Measurements from ENCODE around the gene NTPCR. TPM values are rescaled to one million over a fixed set of nuclear protein-coding genes. Genes with fewer than 3 reads are reported as not detected.

The NTPCR gene
- total RNA-seq, 1 donor from 2014 or later, result 47.0 TPM

DNA sequence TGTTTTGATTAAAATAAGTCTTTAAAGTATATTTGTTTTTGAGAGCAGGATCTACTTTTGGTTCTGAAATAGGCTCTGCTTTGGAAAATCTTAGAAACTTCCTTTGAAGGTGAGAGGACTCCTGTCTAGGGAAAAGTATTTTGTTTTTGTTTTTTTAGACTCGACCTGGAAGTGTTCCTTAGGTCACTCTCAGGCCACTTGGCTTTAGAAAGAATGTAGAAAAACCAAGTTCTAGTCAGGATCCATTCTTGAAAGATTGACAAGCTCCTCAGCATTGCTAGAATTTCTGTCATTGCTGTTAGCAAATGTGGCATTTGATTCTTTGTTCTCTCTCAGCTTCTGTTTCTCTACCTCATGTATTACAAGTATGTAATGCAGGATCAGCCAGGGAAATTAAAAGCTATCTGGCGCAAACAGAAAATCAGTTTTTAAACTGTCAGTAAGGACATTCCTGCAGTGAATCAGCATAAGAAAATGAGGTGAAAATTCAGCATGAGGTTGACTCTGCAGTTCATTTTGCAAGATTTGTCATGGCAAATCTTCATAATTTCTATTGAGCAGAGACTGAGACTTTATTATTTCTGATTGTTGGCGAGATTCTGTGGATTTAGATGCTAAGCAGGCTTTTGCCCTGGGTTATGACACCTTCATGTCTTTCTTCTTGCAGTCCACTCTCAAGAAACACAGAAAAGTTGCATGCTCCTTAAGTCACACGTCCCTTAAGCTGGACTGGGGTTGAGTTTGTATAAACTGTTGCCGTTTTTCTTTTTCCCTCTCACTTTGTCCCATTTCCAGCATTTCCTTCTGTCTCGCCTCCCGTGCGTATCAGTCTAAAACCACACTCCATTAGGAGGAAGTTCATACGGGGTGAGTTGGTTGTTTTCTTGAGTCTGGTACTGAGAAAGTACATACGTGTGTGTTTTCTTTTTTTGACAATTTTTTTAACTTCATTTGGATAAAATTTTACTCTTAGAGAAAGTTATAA is 12.6 kb downstream of the NTPCR start:
- DNase-seq (ENCODE audit: low read depth), result peak; percentile 58

GRCh38 chr1:232964601-232965000 is 14.2 kb downstream of the NTPCR start:
- no peak for DNase-seq (ENCODE audit: low read depth)

GRCh38 chr1:232965124-232965911 is 14.9 kb downstream of the NTPCR start:
- no peak for DNase-seq (ENCODE audit: low read depth)

- DNase-seq (ENCODE audit: low read depth), result no peak
These were observed 15.5 kb downstream of the NTPCR start for GRCh38 chr1:232965912-232966217.

- DNase-seq (ENCODE audit: low read depth), result no peak
These were observed 16.3 kb downstream of the NTPCR start for GRCh38 chr1:232966663-232967062.

DNA sequence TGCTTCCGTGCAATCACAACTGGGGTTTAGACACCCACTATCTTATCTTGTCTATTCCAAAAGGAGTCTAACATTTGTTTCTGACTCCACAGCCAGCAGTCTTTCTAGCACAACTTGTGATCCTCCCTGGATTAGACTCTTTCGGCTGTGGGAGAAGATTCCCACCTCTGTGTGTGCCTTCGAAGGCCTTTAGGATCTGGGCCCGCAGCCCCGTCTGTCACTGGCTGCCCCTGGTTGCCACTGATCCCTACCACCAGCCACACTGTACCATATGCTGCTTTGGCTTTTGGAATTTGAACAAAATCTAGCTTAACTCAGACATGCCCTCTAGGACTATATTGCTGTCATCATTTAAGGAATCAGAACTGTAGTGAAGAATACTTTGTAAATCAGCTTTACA is 18.0 kb downstream of the NTPCR start:
- DNase-seq (ENCODE audit: low read depth), result no peak

GRCh38 chr1:232968965-232969364 is 18.6 kb downstream of the NTPCR start:
- DNase-seq (ENCODE audit: low read depth), result no peak

DNA sequence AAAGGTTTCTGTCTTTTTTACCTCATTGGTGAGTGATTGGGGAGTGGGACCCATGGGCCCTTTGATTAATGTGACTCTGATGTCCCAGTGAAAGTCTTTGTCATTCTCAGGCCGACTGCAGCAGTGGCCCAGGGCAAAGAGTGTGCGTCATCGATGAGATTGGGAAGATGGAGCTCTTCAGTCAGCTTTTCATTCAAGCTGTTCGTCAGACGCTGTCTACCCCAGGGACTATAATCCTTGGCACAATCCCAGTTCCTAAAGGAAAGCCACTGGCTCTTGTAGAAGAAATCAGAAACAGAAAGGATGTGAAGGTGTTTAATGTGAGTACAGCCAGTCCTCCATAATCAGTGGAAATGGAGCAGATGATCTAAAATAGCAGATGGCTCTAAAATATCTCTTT is 19.4 kb downstream of the NTPCR start:
- no peak for DNase-seq (ENCODE audit: low read depth)

- no peak for DNase-seq (ENCODE audit: low read depth)
These were observed 20.1 kb downstream of the NTPCR start for GRCh38 chr1:232970508-232970907.

DNA sequence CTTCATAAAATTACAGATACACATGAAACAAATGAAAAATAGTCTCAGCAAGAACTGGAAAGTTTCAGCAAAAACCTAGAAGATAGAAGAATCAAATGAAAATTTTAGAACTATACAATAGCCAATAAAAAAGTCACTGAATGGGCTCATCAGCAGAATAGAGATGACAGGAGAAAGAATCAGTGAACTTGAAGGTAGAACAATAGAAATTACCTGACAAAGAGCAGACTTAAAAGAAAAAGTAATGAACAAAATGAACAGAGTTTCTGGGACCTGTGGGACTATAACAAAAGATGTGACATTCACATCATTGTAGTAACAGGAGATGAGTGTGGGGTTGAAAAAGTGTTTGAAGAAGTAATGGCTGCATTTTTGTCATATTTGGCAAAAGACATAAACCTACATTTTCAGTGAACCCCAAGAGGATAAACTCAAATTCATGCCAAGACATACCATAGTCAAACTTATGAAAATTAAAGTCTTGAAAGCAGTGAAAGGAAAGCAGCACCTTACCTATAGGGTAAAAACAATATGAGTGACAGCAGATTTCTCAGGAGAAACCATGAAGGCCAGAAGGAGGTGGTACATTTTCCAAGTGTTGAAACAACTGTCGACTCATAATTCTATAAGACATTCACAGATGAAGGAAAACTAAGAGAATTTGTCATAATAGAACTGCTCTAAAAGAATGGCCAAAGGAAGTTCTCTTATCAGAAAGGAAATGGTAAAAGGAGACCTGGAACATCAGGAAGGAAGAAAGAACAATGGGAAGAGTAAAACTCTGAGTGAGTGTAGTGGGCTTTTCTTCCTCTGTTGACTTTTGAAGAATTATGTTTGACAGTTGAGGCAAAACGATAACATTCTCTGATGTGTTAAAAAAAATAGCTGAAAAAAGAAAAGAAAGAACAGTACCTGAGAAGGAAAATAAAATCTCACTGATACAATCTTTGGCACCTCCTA is 23.5 kb downstream of the NTPCR start:
- no peak for DNase-seq (ENCODE audit: low read depth)

GRCh38 chr1:232974971-232975370 is 24.6 kb downstream of the NTPCR start:
- DNase-seq (ENCODE audit: low read depth), result no peak

- DNase-seq (ENCODE audit: low read depth), result no peak
These were observed 27.8 kb downstream of the NTPCR start for GRCh38 chr1:232978091-232978634.

DNA sequence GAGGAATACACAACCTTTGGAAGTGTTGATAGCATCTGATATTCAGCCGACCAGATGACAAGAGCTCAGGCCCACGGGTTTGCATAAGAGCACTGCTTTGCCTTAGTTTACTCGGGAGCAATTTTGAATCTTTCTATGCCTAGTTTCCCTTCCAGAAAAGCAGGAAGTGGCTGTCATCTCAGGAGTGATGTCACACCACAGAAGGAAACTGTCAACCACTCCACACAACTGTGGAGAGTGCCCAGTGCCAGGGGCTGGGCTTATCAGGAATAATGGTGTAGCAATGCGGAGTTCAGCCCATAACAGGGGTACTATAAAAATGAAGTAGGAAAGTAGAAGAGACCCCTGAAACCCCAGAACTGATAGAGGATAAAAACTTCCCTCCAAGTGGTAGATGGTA is 28.4 kb downstream of the NTPCR start:
- DNase-seq (ENCODE audit: low read depth), result no peak

GRCh38 chr1:232979558-232979957 is 29.1 kb downstream of the NTPCR start:
- no peak for DNase-seq (ENCODE audit: low read depth)

GRCh38 chr1:232980355-232980978 is 30.1 kb downstream of the NTPCR start:
- DNase-seq (ENCODE audit: low read depth), result no peak

DNA sequence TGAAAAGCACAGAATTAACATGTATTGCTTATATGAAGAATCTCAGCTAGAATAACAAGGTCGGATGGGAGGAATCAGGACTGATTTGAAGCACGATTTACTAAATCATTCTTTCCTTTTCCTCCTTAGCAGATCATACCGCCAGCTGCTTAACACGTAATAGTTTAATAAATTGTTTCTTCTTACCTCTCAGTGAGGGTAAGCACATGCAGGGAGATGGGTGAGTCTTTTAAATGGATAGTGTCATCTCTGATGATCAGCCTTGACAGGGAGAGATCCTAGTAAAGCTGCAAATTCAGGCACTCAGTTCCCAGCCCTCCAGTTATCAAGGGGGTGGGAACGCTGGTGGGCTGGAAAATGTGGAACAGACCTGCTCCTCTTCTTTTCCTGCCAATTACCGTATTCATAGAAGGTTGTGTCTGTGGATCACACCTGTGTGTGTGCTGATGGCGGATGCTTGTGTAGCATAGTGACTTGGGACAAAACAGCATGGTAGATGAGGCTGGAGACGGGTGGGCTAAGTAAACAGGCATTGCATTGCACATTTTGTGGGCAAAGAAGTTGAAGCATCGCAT is 30.7 kb downstream of the NTPCR start:
- DNase-seq (ENCODE audit: low read depth), result no peak

DNA sequence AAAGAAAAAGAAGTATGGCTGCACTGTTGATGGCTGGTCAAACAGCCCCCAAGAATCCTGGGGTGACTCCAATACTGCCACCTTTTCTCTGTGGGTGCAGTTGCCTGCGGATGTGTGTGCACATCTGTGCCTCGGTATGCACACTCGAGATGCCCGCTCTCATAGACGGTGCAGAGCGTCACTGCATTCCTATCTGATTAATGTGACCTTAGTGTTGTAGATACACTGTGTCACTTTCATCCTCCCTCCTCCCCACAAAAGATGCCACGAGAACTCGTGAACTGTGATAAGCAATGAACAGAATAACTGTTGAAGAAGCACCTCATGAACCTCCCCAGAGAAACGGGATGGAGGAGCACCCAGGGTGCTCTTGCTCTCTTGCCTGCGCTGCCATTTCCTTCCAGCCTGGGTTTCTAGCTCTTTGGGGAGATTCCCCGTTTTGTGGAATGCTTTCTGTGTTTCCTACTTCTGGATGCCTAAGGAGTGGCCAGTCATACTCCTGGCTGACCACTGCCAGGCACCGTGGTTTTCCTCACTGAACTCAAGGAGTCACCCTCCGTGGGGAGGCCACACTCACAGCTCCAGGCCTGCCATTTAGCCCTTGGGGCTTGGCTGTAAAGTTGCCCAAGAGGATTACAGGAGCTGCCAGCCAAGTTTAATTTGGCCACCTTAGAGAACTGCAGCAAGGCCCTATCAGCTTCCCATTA is 32.0 kb downstream of the NTPCR start:
- peak; percentile 68 for DNase-seq (ENCODE audit: low read depth)

GRCh38 chr1:232983375-232983774 is 33.0 kb downstream of the NTPCR start:
- DNase-seq (ENCODE audit: low read depth), result no peak

- no peak for DNase-seq (ENCODE audit: low read depth)
These were observed 33.6 kb downstream of the NTPCR start for GRCh38 chr1:232983817-232984567.
